DMS153 (cell line): ENCODE results near the gene CILP2.

ENCODE experiments used
- DNase-seq: peaks from one replicate; lab custom pipeline; 2025; lab: John Stamatoyannopoulos, UW

Gene CILP2

DNA sequence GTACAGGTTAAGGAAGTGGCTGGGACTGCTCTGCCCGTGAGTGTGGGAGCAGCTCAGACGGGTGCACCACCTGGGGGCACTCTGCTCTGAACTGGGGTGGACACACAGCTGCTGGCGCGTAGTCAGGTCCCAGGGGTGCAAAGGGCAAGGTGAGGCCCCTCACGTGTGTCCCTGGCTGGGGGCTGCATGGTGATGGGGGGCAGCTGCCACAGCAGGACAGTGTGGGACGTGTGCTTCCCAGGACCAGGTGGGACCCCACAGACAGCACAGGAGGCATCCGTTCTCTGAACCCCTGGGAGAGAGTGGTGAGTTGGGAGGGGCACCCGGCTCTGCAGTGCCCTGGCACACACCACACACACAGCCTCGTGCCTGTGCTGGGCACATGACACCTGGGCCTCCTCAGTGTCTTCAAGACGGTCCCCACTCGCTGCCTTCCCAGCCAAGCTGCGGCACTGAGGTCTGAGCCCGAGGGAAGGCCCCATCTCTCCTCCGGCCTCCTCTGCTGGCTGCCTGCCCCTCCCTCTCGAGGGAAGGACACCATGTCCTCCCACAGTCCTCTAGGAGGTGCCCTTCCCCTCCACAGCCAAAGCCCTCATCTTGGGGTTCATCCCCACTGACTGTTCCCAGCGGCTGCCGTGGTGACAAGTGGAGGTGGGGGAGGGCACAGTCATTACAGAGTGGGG lies 24.7 kb downstream of the CILP2 start:
- DNase-seq: no peak

DNA sequence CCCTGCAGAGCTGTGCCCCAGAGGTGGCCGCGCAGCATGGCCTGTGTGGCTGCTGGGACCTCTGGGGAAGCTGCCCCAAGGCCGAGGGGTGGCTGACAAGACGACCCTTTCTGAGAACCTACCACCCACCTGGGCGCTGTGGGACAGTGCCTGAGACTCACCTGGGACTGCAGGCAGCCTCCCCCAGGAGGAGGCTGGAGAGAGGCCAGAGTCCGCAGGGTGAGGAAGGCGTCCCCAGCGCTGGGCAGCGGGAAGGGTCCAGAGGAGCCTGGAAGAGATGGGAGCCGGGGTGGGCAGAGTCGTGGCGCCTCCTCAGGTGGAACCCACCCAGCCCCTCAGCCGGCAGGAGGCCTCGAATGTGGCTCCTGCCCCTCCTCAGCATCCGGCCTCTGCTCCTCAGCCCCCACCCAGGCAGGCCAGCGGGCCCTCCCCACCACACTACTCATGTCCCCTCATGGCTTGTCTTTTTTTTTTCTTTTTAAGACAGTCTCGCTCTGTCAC lies 25.3 kb downstream of the CILP2 start:
- no peak for DNase-seq

DNA sequence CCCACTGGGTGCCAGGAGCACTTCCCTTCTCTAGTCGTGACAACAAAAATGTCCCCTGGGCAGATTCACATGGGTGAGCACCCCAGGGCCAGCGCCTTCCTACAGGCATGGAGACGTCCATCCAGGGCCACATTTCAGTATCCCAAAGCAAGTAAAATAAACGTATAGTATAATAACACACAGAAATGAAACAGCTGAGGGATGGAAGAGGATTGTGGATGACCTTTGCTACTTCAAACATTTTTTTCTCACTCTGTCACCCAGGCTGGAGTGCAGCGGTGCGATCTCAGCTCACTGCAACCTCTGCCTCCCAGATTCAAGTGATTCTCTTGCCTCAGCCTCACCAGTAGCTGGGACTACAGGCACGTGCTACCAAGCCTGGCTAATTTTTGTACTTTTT lies 28.2 kb downstream of the CILP2 start:
- DNase-seq: no peak

GRCh38 chr19:19567391-19567790 lies 29.3 kb downstream of the CILP2 start:
- DNase-seq: no peak

DNA sequence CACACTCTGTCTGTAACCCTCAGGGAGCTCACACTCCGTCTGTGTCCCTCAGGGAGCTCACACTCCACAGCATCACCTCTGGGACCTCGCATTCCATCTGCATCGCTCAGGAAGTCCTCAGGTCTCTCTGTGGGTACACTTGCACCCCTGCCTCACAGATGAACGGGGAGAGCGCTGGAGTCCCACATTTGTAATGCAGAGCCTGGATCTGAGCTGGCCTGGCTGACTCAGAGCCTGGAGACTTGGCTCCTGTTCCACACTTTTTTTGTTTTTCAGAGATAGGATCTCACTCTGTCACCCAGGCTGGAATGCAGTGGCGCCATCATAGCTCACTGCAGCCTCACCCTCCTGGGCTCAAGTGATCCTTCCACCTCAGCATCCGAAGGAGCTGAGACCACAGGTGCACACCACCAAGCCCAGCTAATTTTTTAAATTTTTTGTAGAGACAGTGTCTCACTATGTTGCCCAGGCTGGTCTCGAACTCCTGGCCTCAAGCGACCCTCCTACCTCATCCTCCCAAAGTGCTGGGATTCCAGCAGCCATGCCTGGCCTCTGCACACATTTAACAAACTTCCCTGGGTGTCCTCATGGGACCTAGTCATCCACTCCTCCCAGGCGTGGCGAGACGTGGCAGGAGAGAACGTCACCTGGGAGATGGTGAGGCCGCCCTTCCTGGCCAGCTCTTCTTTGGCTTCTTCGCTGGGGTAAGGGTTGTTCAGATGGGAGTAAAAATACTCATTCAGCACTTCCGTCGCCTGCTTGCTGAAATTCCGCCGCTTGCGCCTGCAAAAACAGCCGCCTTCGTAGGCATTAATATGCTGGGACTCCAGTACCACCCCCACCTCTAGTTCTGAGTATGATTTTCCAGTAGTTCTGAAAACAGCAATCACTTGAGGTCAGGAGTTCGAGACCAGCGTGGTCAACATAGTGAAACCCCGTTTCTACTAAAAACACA lies 31.0 kb downstream of the CILP2 start:
- no peak for DNase-seq

- no peak for DNase-seq
Measured at GRCh38 chr19:19570571-19570970, 32.5 kb downstream of the CILP2 start.

- no peak for DNase-seq
Measured at GRCh38 chr19:19571071-19571786, 33.2 kb downstream of the CILP2 start.

DNA sequence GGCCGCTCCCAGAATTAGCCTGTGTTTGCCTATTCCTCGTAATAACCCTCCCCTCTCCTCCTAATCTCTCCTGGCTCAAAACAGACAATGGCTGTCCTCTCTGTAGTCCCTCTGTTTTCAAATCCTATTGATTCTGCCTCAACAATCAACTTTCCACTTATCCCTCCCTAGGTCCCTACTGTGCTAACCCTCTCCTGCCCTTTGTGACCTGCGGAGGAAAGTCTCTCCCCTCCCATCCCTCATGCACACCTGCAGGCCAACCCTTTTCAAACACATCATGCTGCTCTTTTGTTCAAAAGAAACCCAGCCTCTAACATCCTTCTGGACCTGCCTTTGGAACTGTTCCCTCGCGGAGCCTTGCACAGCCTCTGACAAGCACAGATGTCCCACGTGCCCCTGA lies 37.3 kb downstream of the CILP2 start:
- DNase-seq: no peak

- DNase-seq: no peak
Measured at GRCh38 chr19:19578252-19578651, 40.2 kb downstream of the CILP2 start.

GRCh38 chr19:19579533-19580361 lies 41.7 kb downstream of the CILP2 start:
- no peak for DNase-seq

- no peak for DNase-seq
Measured at GRCh38 chr19:19580418-19580817, 42.4 kb downstream of the CILP2 start.

- DNase-seq: no peak
Measured at GRCh38 chr19:19581391-19581790, 43.3 kb downstream of the CILP2 start.

- DNase-seq: no peak
Measured at GRCh38 chr19:19582471-19582870, 44.4 kb downstream of the CILP2 start.

DNA sequence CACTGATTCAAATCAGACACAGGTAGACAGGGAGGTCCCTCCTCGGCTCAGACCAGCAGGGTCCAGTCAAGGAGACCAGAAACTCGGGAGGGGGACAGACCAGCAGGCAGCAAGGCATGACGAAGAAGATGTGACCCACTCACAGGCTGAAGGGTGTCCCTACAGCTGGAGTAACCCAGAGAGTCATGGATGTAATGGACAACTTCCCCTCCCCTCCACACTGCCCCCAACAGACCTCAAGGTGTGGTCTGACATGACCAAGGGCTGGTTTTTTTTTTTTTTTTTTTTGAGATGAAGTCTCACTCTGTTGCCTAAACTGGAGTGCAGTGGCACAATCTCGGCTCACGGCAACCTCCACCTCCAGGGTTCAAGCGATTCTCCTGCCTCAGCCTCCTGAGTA lies 46.3 kb downstream of the CILP2 start:
- no peak for DNase-seq

GRCh38 chr19:19587771-19588170 lies 49.7 kb downstream of the CILP2 start:
- DNase-seq: no peak

- no peak for DNase-seq
Measured at GRCh38 chr19:19588546-19588945, 50.5 kb downstream of the CILP2 start.

DNA sequence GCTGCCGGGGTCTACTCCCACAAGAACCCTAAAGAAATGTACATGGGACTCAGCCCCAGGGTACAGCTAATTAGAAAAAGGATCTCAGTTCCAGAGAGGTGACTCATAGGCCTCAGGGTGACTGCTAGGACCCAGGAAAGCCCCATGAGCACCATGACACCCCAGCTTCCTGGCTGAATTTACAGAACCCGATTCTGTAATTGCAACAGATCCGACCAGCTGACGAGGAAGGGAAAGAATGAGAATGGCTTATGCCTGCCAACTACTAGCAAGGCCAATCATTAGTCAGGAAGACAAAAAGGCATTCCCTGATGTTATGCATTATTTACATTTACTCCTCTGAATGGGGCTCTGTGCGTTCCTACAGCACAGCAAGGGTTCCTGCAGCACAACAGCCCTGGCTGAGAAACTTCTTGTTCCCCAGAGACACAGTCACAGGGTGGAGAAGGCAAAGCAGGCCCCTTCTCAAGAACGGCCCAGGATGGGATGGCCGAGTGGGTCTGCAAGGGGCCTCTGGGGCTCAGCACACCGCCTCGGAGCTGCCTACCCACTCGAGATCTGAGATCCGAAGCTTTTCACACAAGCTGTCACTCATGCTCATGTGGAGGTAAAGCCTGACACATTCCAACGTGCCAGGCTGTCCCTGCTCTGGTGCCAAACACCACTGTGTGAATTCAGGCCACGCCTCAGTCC lies 53.2 kb downstream of the CILP2 start:
- DNase-seq: no peak

DNA sequence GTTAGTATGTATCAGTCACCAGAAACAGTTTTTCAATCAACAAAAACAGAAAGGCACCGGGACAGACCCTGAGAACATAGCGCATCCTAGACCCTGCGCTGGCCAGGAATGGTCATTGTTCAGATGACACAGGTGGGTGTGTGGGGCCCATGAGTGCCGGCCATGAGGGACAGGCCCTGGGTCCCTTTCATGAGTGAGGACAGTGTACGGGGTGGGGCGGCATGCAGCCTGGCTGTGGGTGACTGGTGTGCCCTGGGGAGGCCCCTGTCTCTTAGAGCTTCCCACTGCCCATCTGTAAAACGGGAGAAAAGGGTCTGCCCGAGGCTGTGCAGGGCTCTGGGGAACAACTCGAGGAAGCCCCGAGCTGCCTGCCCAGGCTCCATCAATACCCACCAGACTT lies 54.6 kb downstream of the CILP2 start:
- DNase-seq: no peak

- DNase-seq: no peak
Measured at GRCh38 chr19:19594381-19594780, 56.3 kb downstream of the CILP2 start.

GRCh38 chr19:19595171-19595701 lies 57.2 kb downstream of the CILP2 start:
- no peak for DNase-seq
